C4-2B (cell line): ENCODE results near the gene CUL7.

Experiments
- CTCF ChIP-seq: fragments of 450-650 bp; conservative IDR thresholded peaks from 2 replicates; pipeline ENCODE4 v1.5.1; 2017; ENCODE audit warnings: mild to moderate bottlenecking
- ZFX ChIP-seq: fragments of 450-650 bp; IDR thresholded peaks from 2 replicates; pipeline ENCODE4 v1.6.1; 2017

GRCh38 chr6:43032326-43032725 lies 21.3 kb downstream of the CUL7 start:
- no peak for TF ChIP-seq CTCF
- TF ChIP-seq ZFX, result no peak
